Measurements from ENCODE around the gene TUBB3. TPM values are rescaled to one million over a fixed set of nuclear protein-coding genes. Genes with fewer than 3 reads are reported as not detected.

TUBB3 gene
- total and polyA plus RNA-seq, 9 of the 15 experiments (the other 6 are each of a cell fraction or from before 2014, with no cell fraction given) = 0.18 to 12.5 (median 5.0) TPM

DNA sequence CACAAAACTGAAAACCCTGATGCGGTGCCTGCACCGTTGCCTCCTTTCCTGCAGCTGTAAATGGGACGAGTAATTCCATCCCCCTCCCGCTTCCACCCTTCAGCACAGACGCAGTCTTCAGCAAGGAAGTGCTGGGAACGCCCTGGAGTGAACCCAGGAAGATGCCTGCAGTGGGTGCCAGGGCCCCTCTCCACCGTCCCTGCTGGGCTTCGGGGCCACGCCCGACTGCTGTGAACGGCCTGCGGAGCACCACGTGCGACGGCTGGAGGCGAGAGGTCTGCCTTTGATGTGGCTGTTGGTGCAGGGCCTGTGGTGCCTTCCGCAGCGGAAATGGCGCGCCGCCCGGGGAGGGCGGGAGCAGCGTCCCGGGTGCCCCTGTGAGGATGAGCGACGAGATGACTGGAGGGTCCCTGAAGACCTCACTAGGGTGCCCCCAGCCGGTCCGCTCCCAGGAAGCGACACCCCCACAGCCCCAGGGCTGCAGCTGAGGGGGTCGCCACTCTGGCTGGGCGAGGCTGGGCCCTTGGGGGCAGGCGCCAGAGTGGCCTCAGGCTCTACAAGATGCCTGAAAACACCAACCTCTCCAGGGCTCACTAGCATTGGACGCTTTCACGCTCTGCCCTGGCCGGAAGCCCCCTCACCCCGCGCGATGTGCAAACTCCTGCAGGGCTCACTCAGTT is 5.2 kb upstream of the TUBB3 start (continued):
- TF ChIP-seq ZBTB17 (CRISPR knock-in tag; IDR thresholded peaks at IDR 0.05) = no peak
- peak in 1 of 2 experiments; percentile 15; a peak in 2 of 4 replicates for TF ChIP-seq MAZ (CRISPR knock-in tag; conservative IDR thresholded peaks at IDR 0.05 in 1 of 2, IDR thresholded peaks at IDR 0.05 in 1 of 2)
- no peak for TF ChIP-seq XRCC4 (IDR thresholded peaks at IDR 0.05; ENCODE audit: extremely low read depth, insufficient read depth, insufficient read length)
- TF ChIP-seq PHF20 (IDR thresholded peaks at IDR 0.05; ENCODE audit: partially characterized antibody) = peak; percentile 74
- no peak for TF ChIP-seq SREBF2 (CRISPR knock-in tag; IDR thresholded peaks at IDR 0.05)
- no peak for TF ChIP-seq MTA1 (IDR thresholded peaks at IDR 0.05; ENCODE audit: borderline replicate concordance)
- TF ChIP-seq ZNF224 (CRISPR knock-in tag; IDR thresholded peaks at IDR 0.05) = no peak
- TF ChIP-seq PBX2 (CRISPR knock-in tag; IDR thresholded peaks at IDR 0.05; ENCODE audit: low read depth) = no peak
- no peak for TF ChIP-seq PBX2 (tag; conservative IDR thresholded peaks at IDR 0.05; ENCODE audit: low read depth)
- TF ChIP-seq ETS2 (tag; IDR thresholded peaks at IDR 0.05; ENCODE audit: borderline replicate concordance, poor library complexity, severe bottlenecking) = no peak
- no peak for TF ChIP-seq ZNF23 (CRISPR knock-in tag; IDR thresholded peaks at IDR 0.05)
- TF ChIP-seq L3MBTL2 (IDR thresholded peaks at IDR 0.05) = peak; percentile 98
- no peak for TF ChIP-seq NCOA2 (IDR thresholded peaks at IDR 0.05; ENCODE audit: partially characterized antibody in 2 of 2)
- TF ChIP-seq NUFIP1 (IDR thresholded peaks at IDR 0.05; ENCODE audit: partially characterized antibody) = no peak
- no peak for TF ChIP-seq ZNF263 (CRISPR knock-in tag; IDR thresholded peaks at IDR 0.05; ENCODE audit: borderline replicate concordance)
- TF ChIP-seq EHMT2 (IDR thresholded peaks at IDR 0.05) = no peak
- TF ChIP-seq YY1 (IDR thresholded peaks at IDR 0.05; ENCODE audit: borderline replicate concordance in 1 of 3, control insufficient read depth in 1 of 3, extremely low read depth in 1 of 3, insufficient read depth in 3 of 3, insufficient read length in 1 of 3, insufficient replicate concordance in 2 of 3, low read depth in 1 of 3, low read length in 2 of 3) = peak in 2 of 3 experiments; percentile 65 to 82
- TF ChIP-seq HDAC3 (IDR thresholded peaks at IDR 0.05; ENCODE audit: borderline replicate concordance, partially characterized antibody) = no peak
- TF ChIP-seq EP400 (IDR thresholded peaks at IDR 0.05) = peak; percentile 71; the same call in 1 of the 2 replicates
- TF ChIP-seq ZBED1 (IDR thresholded peaks at IDR 0.05) = no peak
- TF ChIP-seq, protein P1, sequence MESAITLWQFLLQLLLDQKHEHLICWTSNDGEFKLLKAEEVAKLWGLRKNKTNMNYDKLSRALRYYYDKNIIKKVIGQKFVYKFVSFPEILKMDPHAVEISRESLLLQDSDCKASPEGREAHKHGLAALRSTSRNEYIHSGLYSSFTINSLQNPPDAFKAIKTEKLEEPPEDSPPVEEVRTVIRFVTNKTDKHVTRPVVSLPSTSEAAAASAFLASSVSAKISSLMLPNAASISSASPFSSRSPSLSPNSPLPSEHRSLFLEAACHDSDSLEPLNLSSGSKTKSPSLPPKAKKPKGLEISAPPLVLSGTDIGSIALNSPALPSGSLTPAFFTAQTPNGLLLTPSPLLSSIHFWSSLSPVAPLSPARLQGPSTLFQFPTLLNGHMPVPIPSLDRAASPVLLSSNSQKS (CRISPR knock-in tag; IDR thresholded peaks at IDR 0.05) = no peak
- no peak for TF ChIP-seq ZBTB8A (IDR thresholded peaks at IDR 0.05; ENCODE audit: partially characterized antibody)
- TF ChIP-seq TAF9B (IDR thresholded peaks at IDR 0.05; ENCODE audit: partially characterized antibody) = no peak
- TF ChIP-seq TEAD4 (IDR thresholded peaks at IDR 0.05; ENCODE audit: low read length) = no peak
- TF ChIP-seq TEAD4 (CRISPR knock-in tag; IDR thresholded peaks at IDR 0.05; ENCODE audit: borderline replicate concordance) = no peak

All from K562 (cell line).